ENCODE results near the gene RCAN2.

- TF ChIP-seq CTCF (IDR thresholded peaks at IDR 0.05) (no peak), POLR2A (IDR thresholded peaks at IDR 0.05) (no peak)
Observed at GRCh38 chr6:46407246-46407645, 84.0 kb downstream of the RCAN2 start.
